ENCODE data around the gene COTL1.

The COTL1 gene

DNA sequence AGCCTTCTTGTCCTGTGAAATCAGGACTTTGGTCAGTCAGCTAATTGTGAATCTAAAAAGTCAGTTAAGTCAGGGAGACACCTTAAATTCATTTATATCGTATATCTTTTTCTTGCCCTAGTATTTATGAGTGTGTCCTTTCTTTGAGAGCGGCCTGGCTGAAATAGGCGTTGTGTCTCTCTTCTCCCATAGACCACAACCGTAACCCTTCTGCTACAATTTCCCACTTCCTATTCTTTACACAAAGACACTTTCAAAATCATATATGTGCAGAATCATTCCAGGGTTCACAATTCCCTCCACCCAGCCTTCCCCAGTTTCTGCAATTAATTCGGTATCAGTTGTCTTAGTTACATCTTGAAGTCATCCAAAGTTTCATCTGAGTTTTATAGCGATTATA lies 14.0 kb upstream of the COTL1 start:
- H3K27ac Mint-ChIP-seq, result peak overlapping the region; percentile 4
- H3K4me3 Mint-ChIP-seq, result no peak overlapping the region
- DNase-seq, result no peak
- H3K36me3 Mint-ChIP-seq (ENCODE audit: low read depth), result no peaks in the 10 kb centered on the region
- H3K4me1 Mint-ChIP-seq, result peaks cover 23% of the 10 kb centered on the region
- no peaks in the 10 kb centered on the region for H3K9me3 Mint-ChIP-seq
- TF ChIP-seq, protein P1, sequence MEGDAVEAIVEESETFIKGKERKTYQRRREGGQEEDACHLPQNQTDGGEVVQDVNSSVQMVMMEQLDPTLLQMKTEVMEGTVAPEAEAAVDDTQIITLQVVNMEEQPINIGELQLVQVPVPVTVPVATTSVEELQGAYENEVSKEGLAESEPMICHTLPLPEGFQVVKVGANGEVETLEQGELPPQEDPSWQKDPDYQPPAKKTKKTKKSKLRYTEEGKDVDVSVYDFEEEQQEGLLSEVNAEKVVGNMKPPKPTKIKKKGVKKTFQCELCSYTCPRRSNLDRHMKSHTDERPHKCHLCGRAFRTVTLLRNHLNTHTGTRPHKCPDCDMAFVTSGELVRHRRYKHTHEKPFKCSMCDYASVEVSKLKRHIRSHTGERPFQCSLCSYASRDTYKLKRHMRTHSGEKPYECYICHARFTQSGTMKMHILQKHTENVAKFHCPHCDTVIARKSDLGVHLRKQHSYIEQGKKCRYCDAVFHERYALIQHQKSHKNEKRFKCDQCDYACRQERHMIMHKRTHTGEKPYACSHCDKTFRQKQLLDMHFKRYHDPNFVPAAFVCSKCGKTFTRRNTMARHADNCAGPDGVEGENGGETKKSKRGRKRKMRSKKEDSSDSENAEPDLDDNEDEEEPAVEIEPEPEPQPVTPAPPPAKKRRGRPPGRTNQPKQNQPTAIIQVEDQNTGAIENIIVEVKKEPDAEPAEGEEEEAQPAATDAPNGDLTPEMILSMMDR (IDR thresholded peaks at IDR 0.05), result no peak
- H3K27me3 Mint-ChIP-seq (ENCODE audit: low read depth, poor library complexity), result peaks cover 27% of the 10 kb centered on the region

DNA sequence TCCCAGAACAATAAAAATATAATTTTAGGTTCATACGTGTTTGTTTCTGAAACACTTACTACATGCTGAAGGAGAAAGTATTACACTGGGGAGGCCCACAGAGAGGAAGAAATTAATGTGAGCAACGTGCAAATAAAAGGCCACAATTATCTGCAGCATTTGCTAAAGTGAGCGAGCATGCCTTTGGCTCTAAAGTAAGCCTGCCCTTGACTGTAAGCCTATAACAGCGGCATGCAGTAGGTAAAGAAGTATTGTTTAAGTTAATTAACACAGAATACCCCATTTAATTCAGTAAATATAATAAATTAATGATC lies 13.2 kb upstream of the COTL1 start:
- Mint-ChIP-seq H3K9me3 (no peaks in the 10 kb centered on the region), H3K4me3 (no peak overlapping the region), H3K36me3 (ENCODE audit: low read depth) (no peaks in the 10 kb centered on the region), H3K27me3 (ENCODE audit: low read depth, poor library complexity) (peaks cover 27% of the 10 kb centered on the region), H3K4me1 (peaks cover 22% of the 10 kb centered on the region), H3K27ac (no peak overlapping the region)
- TF ChIP-seq, protein P1 (IDR thresholded peaks at IDR 0.05), result no peak
- no peak for DNase-seq

DNA sequence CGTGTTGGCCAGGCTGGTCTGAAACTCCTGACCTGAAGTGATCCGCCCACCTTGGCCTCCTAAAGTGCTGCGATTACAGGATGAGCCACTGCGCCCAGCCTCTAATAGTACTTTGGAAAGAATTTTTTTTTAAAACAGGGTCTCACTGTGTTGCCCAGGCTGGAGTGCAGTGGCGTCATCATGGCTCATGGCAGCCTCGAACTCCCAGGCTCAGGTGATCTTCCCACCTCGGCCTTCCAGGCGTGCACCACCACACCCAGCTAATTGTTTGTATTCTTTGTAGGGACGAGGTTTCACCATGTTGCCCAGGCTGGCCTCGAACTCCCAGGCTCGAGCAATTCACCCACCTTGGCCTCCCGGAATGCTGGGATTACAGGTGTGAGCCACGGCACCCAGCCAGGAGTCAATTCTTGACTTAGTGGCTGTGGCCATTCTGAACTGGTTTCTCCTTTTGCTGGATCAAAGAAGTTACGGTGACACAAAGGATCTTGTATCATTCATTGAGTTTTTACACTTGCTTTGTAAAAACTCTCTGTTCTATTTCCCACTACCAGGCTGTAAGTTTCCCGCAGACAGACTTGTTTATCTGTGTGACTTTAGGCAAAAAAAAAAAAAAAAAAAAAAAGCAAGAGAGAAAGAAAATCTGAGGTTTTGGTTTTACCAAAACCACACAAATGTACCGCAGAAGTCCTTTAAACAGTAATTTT lies 12.7 kb upstream of the COTL1 start:
- no peak for DNase-seq
- no peaks in the 10 kb centered on the region for H3K9me3 Mint-ChIP-seq
- no peak overlapping the region for H3K27ac Mint-ChIP-seq
- TF ChIP-seq, protein P1 (IDR thresholded peaks at IDR 0.05), result no peak
- peaks cover 22% of the 10 kb centered on the region for H3K4me1 Mint-ChIP-seq
- H3K27me3 Mint-ChIP-seq (ENCODE audit: low read depth, poor library complexity), result peaks cover 27% of the 10 kb centered on the region
- no peaks in the 10 kb centered on the region for H3K36me3 Mint-ChIP-seq (ENCODE audit: low read depth)
- H3K4me3 Mint-ChIP-seq, result no peak overlapping the region

DNA sequence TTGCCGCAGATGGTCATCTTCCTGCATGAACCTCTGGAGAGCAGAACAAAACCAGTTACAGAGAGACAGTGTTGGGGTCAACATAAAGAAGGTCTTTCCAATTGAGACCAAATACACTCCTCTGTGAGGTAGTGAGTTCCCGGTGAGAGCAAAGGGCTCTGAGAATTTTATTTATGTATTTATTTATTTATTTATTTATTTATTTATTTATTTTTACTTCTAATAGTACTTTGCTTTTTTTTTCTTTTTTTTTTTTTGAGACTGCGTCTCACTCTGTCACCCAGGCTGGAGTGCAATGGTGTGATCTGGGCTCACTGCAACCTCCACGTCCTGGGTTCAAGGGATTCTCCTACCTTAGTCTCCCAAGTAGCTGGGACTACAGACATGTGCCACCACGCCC lies 12.1 kb upstream of the COTL1 start:
- Mint-ChIP-seq H3K4me1 (peaks cover 19% of the 10 kb centered on the region), H3K4me3 (no peak overlapping the region), H3K36me3 (ENCODE audit: low read depth) (no peaks in the 10 kb centered on the region), H3K27ac (no peak overlapping the region), H3K27me3 (ENCODE audit: low read depth, poor library complexity) (peaks cover 24% of the 10 kb centered on the region), H3K9me3 (no peaks in the 10 kb centered on the region)
- TF ChIP-seq, protein P1 (IDR thresholded peaks at IDR 0.05), result no peak
- no peak for DNase-seq

DNA sequence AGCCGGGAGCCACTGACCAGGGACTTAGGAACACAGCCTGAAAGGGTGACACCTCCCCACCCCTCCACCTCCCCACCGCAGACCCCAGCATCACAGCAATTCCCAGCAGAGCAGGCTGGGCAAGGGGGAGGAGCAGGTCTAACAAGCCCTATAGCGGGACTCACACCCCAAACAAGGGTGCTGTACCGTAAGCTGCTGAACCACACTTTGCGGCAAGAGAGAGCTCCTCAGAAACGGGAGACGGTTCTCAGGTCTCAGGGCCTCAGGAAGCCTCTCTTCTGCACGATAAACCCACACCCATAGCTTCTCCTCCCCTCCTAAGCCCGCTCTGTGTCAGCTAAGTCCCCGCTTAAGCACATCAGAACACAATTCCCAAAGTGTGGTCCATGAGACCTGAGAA lies 11.7 kb upstream of the COTL1 start:
- H3K36me3 Mint-ChIP-seq (ENCODE audit: low read depth), result no peaks in the 10 kb centered on the region
- H3K27ac Mint-ChIP-seq, result no peak overlapping the region
- peaks cover 16% of the 10 kb centered on the region for H3K4me1 Mint-ChIP-seq
- TF ChIP-seq, protein P1 (IDR thresholded peaks at IDR 0.05), result no peak
- no peak overlapping the region for H3K4me3 Mint-ChIP-seq
- no peaks in the 10 kb centered on the region for H3K9me3 Mint-ChIP-seq
- no peak for DNase-seq
- peaks cover 19% of the 10 kb centered on the region for H3K27me3 Mint-ChIP-seq (ENCODE audit: low read depth, poor library complexity)

DNA sequence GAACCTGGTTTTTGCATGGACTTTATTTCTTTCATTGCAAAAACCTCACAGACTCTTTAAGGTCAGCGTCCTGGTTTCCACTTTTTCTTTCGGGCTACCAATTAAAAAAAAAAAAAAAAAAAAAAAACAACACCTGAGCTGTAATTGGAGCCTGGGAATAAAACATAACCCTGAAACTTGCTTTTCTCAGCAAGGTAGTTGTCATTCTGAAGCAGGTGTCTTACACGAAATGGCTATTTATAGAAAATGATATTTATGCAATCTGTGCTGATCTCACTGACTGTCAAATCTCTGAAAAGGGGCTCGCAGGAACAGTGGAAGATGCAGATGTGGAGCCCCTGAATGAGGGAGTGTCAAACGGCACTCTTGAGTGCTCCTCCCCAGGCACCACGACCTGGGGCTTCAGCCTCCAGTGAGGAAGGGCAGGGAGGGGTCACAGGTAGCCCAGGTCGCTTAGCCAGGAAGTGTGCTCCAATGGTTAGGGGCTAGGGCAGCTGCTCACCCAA lies 10.4 kb upstream of the COTL1 start:
- no peaks in the 10 kb centered on the region for H3K9me3 Mint-ChIP-seq
- peaks cover 12% of the 10 kb centered on the region for H3K27me3 Mint-ChIP-seq (ENCODE audit: low read depth, poor library complexity)
- H3K4me1 Mint-ChIP-seq, result peaks cover 6% of the 10 kb centered on the region

More for the DNA sequence above, 10.4 kb upstream of the COTL1 start:
- TF ChIP-seq, protein P1 (IDR thresholded peaks at IDR 0.05), result no peak
- DNase-seq, result no peak
- Mint-ChIP-seq H3K27ac (no peak overlapping the region), H3K36me3 (ENCODE audit: low read depth) (no peaks in the 10 kb centered on the region), H3K4me3 (no peak overlapping the region)
